T-cell (primary cell): ENCODE data around the gene DGKE. TPM values are rescaled to one million over a fixed set of nuclear protein-coding genes. Genes with fewer than 3 reads are reported as not detected.

Source experiments
- ATAC-seq, 4 experiments: fragments of 200-7000 bp in 3 of 4; fragments of 150-1000 bp in 1 of 4; cut with Tn5 transposase; replicated peaks in 1 of 4; 1 replicate in 3 of 4; 2 replicates in 1 of 4; pipeline ENCODE4 v1.10.0; 2021; ENCODE audit warnings: moderate library complexity in 3 of 4, mild to moderate bottlenecking in 2 of 4, moderate number of reproducible peaks in 1 of 4
- CTCF ChIA-PET, 2 donors: fragments of 300-600 bp; sonication (Branson Sonifier 250); formaldehyde crosslinking; loops; one replicate each; lab custom pipeline; 2022; ENCODE audit warnings: antibody characterized with exemption in 2 of 2; lab: Charles Lee
- POLR2A ChIA-PET, 2 donors: fragments of 300-600 bp; sonication (Branson Sonifier 250); formaldehyde crosslinking; loops; one replicate each; lab custom pipeline; 2022; ENCODE audit warnings: antibody characterized with exemption in 2 of 2; lab: Charles Lee
- DNase-seq, 35 experiments: peaks; one replicate each; pipeline versions ENCODE4 v3.0.0 to v3.0.0-alpha.2; 2013 to 2023
- H3K27ac ChIP-seq: one replicate; pipeline ENCODE4 v1.5.1; 2013; ENCODE audit warnings: low read length
- H3K27me3 ChIP-seq, 2 experiments: replicated peaks in 1 of 2; 1 replicate in 1 of 2; 2 replicates in 1 of 2; pipeline versions ENCODE4 v1.6.1 to v1.7.0; 2013; ENCODE audit warnings: low read length in 1 of 2, mixed read lengths in 1 of 2; ENCODE audit not compliant: control insufficient read depth in 2 of 2, insufficient read depth in 2 of 2; ENCODE audit errors: extremely low read depth in 1 of 2
- H3K36me3 ChIP-seq, 2 donors: 1 replicate in 1 of 2; 2 replicates in 1 of 2; pipeline versions ENCODE4 v1.6.1 to v1.7.0; 2013; ENCODE audit warnings: low read length in 1 of 2; ENCODE audit not compliant: control insufficient read depth in 2 of 2, insufficient read depth in 1 of 2; ENCODE audit errors: extremely low read depth in 1 of 2
- H3K4me1 ChIP-seq, 2 experiments: 1 replicate in 1 of 2; 2 replicates in 1 of 2; pipeline versions ENCODE4 v1.6.1 to v1.7.0; 2013; ENCODE audit warnings: low read length in 2 of 2, mixed read lengths in 1 of 2; ENCODE audit not compliant: insufficient read depth in 2 of 2, control insufficient read depth in 1 of 2; ENCODE audit errors: extremely low read depth in 1 of 2
- H3K4me3 ChIP-seq, 2 donors: 1 replicate in 1 of 2; 2 replicates in 1 of 2; pipeline versions ENCODE4 v1.5.1 to v1.7.0; 2013; ENCODE audit warnings: mild to moderate bottlenecking in 2 of 2, low read length in 1 of 2, moderate library complexity in 1 of 2; ENCODE audit not compliant: control insufficient read depth in 1 of 2; ENCODE audit errors: extremely low read depth in 1 of 2
- H3K9me3 ChIP-seq: 2 replicates; pipeline ENCODE4 v1.7.0; 2013
- H3K27ac Mint-ChIP-seq, 2 donors: one replicate each; pipeline ENCODE4 v1.8.0; 2020 to 2021; ENCODE audit warnings: mild to moderate bottlenecking in 2 of 2, mixed read lengths in 2 of 2
- H3K27me3 Mint-ChIP-seq, 2 donors: one replicate each; pipeline ENCODE4 v1.8.0; 2021 to 2022; ENCODE audit warnings: mixed read lengths in 2 of 2
- H3K36me3 Mint-ChIP-seq: one replicate; pipeline ENCODE4 v1.8.0; 2021; ENCODE audit warnings: mixed read lengths
- H3K4me1 Mint-ChIP-seq, 3 donors: one replicate each; pipeline ENCODE4 v1.8.0; 2020 to 2022; ENCODE audit warnings: mixed read lengths in 3 of 3, mild to moderate bottlenecking in 1 of 3
- H3K4me3 Mint-ChIP-seq, 3 donors: one replicate each; pipeline ENCODE4 v1.8.0; 2020 to 2022; ENCODE audit warnings: mild to moderate bottlenecking in 3 of 3, mixed read lengths in 3 of 3, moderate library complexity in 3 of 3
- H3K9me3 Mint-ChIP-seq, 3 donors: one replicate each; pipeline ENCODE4 v1.8.0; 2020 to 2022; ENCODE audit warnings: mixed read lengths in 3 of 3
- WGBS: methylation state at CpG from one replicate; pipeline ENCODE4 v1.1.5; 2013; ENCODE audit warnings: missing lambda C conversion rate; ENCODE audit not compliant: insufficient coverage; 5-methylcytosine and 5-hydroxymethylcytosine counted together
- total RNA-seq, 35 experiments: library from RNA in 6 of 35; stranded (reverse) in 6 of 35; fragments of 120-200 nt in 1 of 35; gene quantifications; one replicate each; pipeline versions ENCODE4 v1.2.1 to v1.2.4 and lab custom pipeline; 2013 to 2026

The DGKE gene
- total RNA-seq, 5 donors from 2014 or later (not counting 1 experiment from before 2014, with no cell fraction given): 31.6 to 39.2 (median 36.8) TPM

- ATAC-seq (no peak), DNase-seq (no peak)
- no peaks in the 10 kb centered on the region for H3K4me1 Mint-ChIP-seq
- H3K27ac ChIP-seq: no peak overlapping the region
- H3K27ac Mint-ChIP-seq: no peak overlapping the region
- H3K4me3 ChIP-seq: no peak overlapping the region
- H3K9me3 ChIP-seq: no peaks in the 10 kb centered on the region
- no peak overlapping the region for H3K4me3 Mint-ChIP-seq
- no CpG with 5 or more reads among the region's 3 CpGs for WGBS
- no peaks in the 10 kb centered on the region for H3K9me3 Mint-ChIP-seq
- H3K4me1 ChIP-seq: no peaks in the 10 kb centered on the region
- ChIA-PET POLR2A (interaction anchor here in 1 of 2 donors (0.6 kb wide), 1 partner anchor 150 kb away, joined by 3 read pairs; no protein-coding TSS in a partner anchor), CTCF (interaction anchor here in 1 of 2 donors (0.9 kb wide), 1 partner anchor 14 kb away, joined by 3 read pairs; no protein-coding TSS in a partner anchor)
- H3K36me3 ChIP-seq: no peaks in the 10 kb centered on the region
- no peaks in the 10 kb centered on the region for H3K27me3 Mint-ChIP-seq
- peaks cover 16% of the 10 kb centered on the region for H3K36me3 Mint-ChIP-seq
- no peaks in the 10 kb centered on the region for H3K27me3 ChIP-seq
Observed at GRCh38 chr17:56804454-56804853, 29.5 kb upstream of the DGKE start.

- H3K9me3 Mint-ChIP-seq: no peaks in the 10 kb centered on the region
- no peak overlapping the region for H3K4me3 Mint-ChIP-seq
- CTCF ChIA-PET: no interaction called here
- no peaks in the 10 kb centered on the region for H3K27me3 Mint-ChIP-seq
- Histone ChIP-seq H3K9me3 (no peaks in the 10 kb centered on the region), H3K27ac (no peak overlapping the region), H3K27me3 (no peaks in the 10 kb centered on the region), H3K36me3 (peaks cover 0 to 3% of the 10 kb centered on the region in 2 donors), H3K4me1 (no peaks in the 10 kb centered on the region), H3K4me3 (no peak overlapping the region)
- WGBS: 94% methylated on average over 4 of the region's 4 CpGs
- H3K4me1 Mint-ChIP-seq: no peaks in the 10 kb centered on the region
- no peak for DNase-seq
- no peak for ATAC-seq
- H3K27ac Mint-ChIP-seq: no peak overlapping the region
- POLR2A ChIA-PET: no interaction called here
- peaks cover 19% of the 10 kb centered on the region for H3K36me3 Mint-ChIP-seq
Observed at GRCh38 chr17:56806949-56807348, 27.0 kb upstream of the DGKE start.

- no peaks in the 10 kb centered on the region for H3K4me1 ChIP-seq
- no peak for DNase-seq
- no peak for ATAC-seq
- no peaks in the 10 kb centered on the region for H3K9me3 Mint-ChIP-seq
- CTCF ChIA-PET: no interaction called here
- WGBS: no CpG with 5 or more reads among the region's 3 CpGs
- H3K36me3 Mint-ChIP-seq: peaks cover 22% of the 10 kb centered on the region
- H3K4me3 Mint-ChIP-seq: no peak overlapping the region
- H3K4me3 ChIP-seq: no peak overlapping the region
- H3K4me1 Mint-ChIP-seq: no peaks in the 10 kb centered on the region
- no peak overlapping the region for H3K27ac Mint-ChIP-seq
- H3K9me3 ChIP-seq: no peaks in the 10 kb centered on the region
- no peaks in the 10 kb centered on the region for H3K27me3 ChIP-seq
- POLR2A ChIA-PET: no interaction called here
- H3K36me3 ChIP-seq: peaks cover 0 to 3% of the 10 kb centered on the region in 2 donors
- no peak overlapping the region for H3K27ac ChIP-seq
- H3K27me3 Mint-ChIP-seq: no peaks in the 10 kb centered on the region
Observed at GRCh38 chr17:56807723-56808122, 26.2 kb upstream of the DGKE start.

GRCh38 chr17:56808503-56808902 is 25.4 kb upstream of the DGKE start:
- Histone ChIP-seq H3K9me3 (no peaks in the 10 kb centered on the region), H3K27me3 (peaks cover 0 to 3% of the 10 kb centered on the region in 2 experiments), H3K4me3 (no peak overlapping the region), H3K27ac (no peak overlapping the region), H3K36me3 (peaks cover 0 to 3% of the 10 kb centered on the region in 2 donors), H3K4me1 (no peaks in the 10 kb centered on the region)
- Mint-ChIP-seq H3K4me1 (peaks cover 0 to 5% (median 0%) of the 10 kb centered on the region in 3 donors), H3K4me3 (no peak overlapping the region), H3K27ac (no peak overlapping the region), H3K9me3 (no peaks in the 10 kb centered on the region), H3K36me3 (peaks cover 18% of the 10 kb centered on the region), H3K27me3 (no peaks in the 10 kb centered on the region)
- WGBS: 91% methylated on average over 2 of the region's 3 CpGs
- DNase-seq (no peak), ATAC-seq (no peak)
- POLR2A ChIA-PET: no interaction called here
- CTCF ChIA-PET: no interaction called here

- ChIA-PET POLR2A (no interaction called here), CTCF (no interaction called here)
- DNase-seq (no peak), ATAC-seq (no peak)
- H3K4me3 ChIP-seq: no peak overlapping the region
- Mint-ChIP-seq H3K27ac (no peak overlapping the region), H3K4me3 (no peak overlapping the region), H3K4me1 (peaks cover 0 to 5% (median 0%) of the 10 kb centered on the region in 3 donors), H3K9me3 (no peaks in the 10 kb centered on the region), H3K27me3 (no peaks in the 10 kb centered on the region), H3K36me3 (peaks cover 21% of the 10 kb centered on the region)
- WGBS: 88% methylated on average over 9 of the region's 9 CpGs
- H3K36me3 ChIP-seq: peaks cover 0 to 3% of the 10 kb centered on the region in 2 donors
- H3K27me3 ChIP-seq: peaks cover 0 to 7% of the 10 kb centered on the region in 2 experiments
- H3K27ac ChIP-seq: no peak overlapping the region
- no peaks in the 10 kb centered on the region for H3K4me1 ChIP-seq
- no peaks in the 10 kb centered on the region for H3K9me3 ChIP-seq
Observed at GRCh38 chr17:56809106-56809819, 24.7 kb upstream of the DGKE start.

GRCh38 chr17:56809820-56810179 is 24.2 kb upstream of the DGKE start:
- ATAC-seq: no peak
- WGBS: 94% methylated on average over 1 of the region's 1 CpG
- H3K36me3 ChIP-seq: peaks cover 0 to 3% of the 10 kb centered on the region in 2 donors
- ChIA-PET CTCF (no interaction called here), POLR2A (no interaction called here)
- Mint-ChIP-seq H3K9me3 (no peaks in the 10 kb centered on the region), H3K4me1 (peaks cover 0 to 5% (median 0%) of the 10 kb centered on the region in 3 donors), H3K4me3 (no peak overlapping the region), H3K27me3 (no peaks in the 10 kb centered on the region), H3K36me3 (peaks cover 23% of the 10 kb centered on the region), H3K27ac (no peak overlapping the region)
- no peak overlapping the region for H3K27ac ChIP-seq
- no peak overlapping the region for H3K4me3 ChIP-seq
- no peaks in the 10 kb centered on the region for H3K9me3 ChIP-seq
- H3K27me3 ChIP-seq: peaks cover 0 to 8% of the 10 kb centered on the region in 2 experiments
- no peak for DNase-seq
- no peaks in the 10 kb centered on the region for H3K4me1 ChIP-seq
